GM23338 (cell line): ENCODE results near the gene CENPP. TPM values are rescaled to one million over a fixed set of nuclear protein-coding genes. Genes with fewer than 3 reads are reported as not detected.
A peak's percentile ranks its signal among the peaks of the same experiment; 100 is the strongest.

ENCODE experiments used
- ATAC-seq: fragments of 200-7000 bp; cut with Tn5 transposase; 3 replicates; pipeline ENCODE4 v1.9.1; 2020
- DNase-seq: peaks from one replicate; pipeline ENCODE4 v3.0.0-alpha.2; 2015; ENCODE audit warnings: low spot score
- H2AFZ ChIP-seq: fragments of 200-600 bp; sonication (generic); 2 replicates; pipeline ENCODE4 v1.8.0; 2016; ENCODE audit warnings: antibody characterized with exemption, mild to moderate bottlenecking, moderate library complexity
- H3F3A ChIP-seq: fragments of 200-600 bp; sonication (generic); replicated peaks from 2 replicates; pipeline ENCODE4 v1.8.0; 2017; ENCODE audit warnings: antibody characterized with exemption, mixed run types, low read depth
- H3K27ac ChIP-seq: fragments of 200-600 bp; sonication (generic); 2 replicates; pipeline ENCODE4 v1.6.1; 2016; ENCODE audit warnings: low read depth
- H3K27me3 ChIP-seq: fragments of 200-600 bp; sonication (generic); 2 replicates; pipeline ENCODE4 v1.8.0; 2016; ENCODE audit warnings: mild to moderate bottlenecking, mixed run types, moderate library complexity; ENCODE audit not compliant: insufficient read depth
- H3K36me3 ChIP-seq: fragments of 200-600 bp; sonication (generic); 2 replicates; pipeline ENCODE4 v1.8.0; 2016; ENCODE audit warnings: mild to moderate bottlenecking; ENCODE audit not compliant: insufficient read depth
- H3K4me1 ChIP-seq: fragments of 200-600 bp; sonication (generic); 2 replicates; pipeline ENCODE4 v1.8.0; 2016; ENCODE audit warnings: mild to moderate bottlenecking, moderate library complexity; ENCODE audit not compliant: insufficient read depth
- H3K4me2 ChIP-seq: fragments of 200-600 bp; sonication (generic); 2 replicates; pipeline ENCODE4 v1.7.1; 2017; ENCODE audit warnings: mixed run types
- H3K4me3 ChIP-seq: fragments of 200-600 bp; sonication (generic); 2 replicates; pipeline ENCODE4 v1.6.1; 2016; ENCODE audit warnings: mixed run types
- H3K79me2 ChIP-seq: fragments of 200-600 bp; sonication (generic); replicated peaks from 2 replicates; pipeline ENCODE4 v1.8.0; 2017; ENCODE audit warnings: mild to moderate bottlenecking; ENCODE audit not compliant: insufficient read depth
- H3K9me2 ChIP-seq: fragments of 200-600 bp; sonication (generic); 2 replicates; pipeline ENCODE4 v1.8.0; 2017; ENCODE audit not compliant: insufficient read depth
- H4K20me1 ChIP-seq: fragments of 200-600 bp; sonication (generic); replicated peaks from 2 replicates; pipeline ENCODE4 v1.8.0; 2017; ENCODE audit warnings: mild to moderate bottlenecking; ENCODE audit not compliant: insufficient read depth
- H3K27ac Mint-ChIP-seq: 2 replicates; pipeline ENCODE4 v1.8.0; 2020; ENCODE audit warnings: inconsistent platforms, mild to moderate bottlenecking, moderate library complexity, mixed read lengths
- H3K27me3 Mint-ChIP-seq: 3 replicates; pipeline ENCODE4 v1.8.0; 2022; ENCODE audit warnings: low read depth, mild to moderate bottlenecking, moderate library complexity, mixed read lengths, inconsistent platforms; ENCODE audit not compliant: insufficient read depth, poor library complexity
- H3K36me3 Mint-ChIP-seq: 3 replicates; pipeline ENCODE4 v1.8.0; 2021; ENCODE audit warnings: low read depth, mild to moderate bottlenecking, inconsistent platforms, moderate library complexity, mixed read lengths
- H3K4me1 Mint-ChIP-seq: 3 replicates; pipeline ENCODE4 v1.8.0; 2020; ENCODE audit warnings: mild to moderate bottlenecking, inconsistent platforms, mixed read lengths
- H3K4me3 Mint-ChIP-seq: 3 replicates; pipeline ENCODE4 v1.8.0; 2021; ENCODE audit warnings: moderate library complexity, mild to moderate bottlenecking, inconsistent platforms, mixed read lengths
- H3K9me3 Mint-ChIP-seq: 3 replicates; pipeline ENCODE4 v1.8.0; 2020; ENCODE audit warnings: moderate library complexity, mild to moderate bottlenecking, inconsistent platforms, mixed read lengths
- EZH2phosphoT487 ChIP-seq: fragments of 200-600 bp; sonication (generic); IDR thresholded peaks from one replicate; pipeline ENCODE4 v1.8.1; 2018; ENCODE audit warnings: antibody characterized with exemption; ENCODE audit not compliant: unreplicated experiment
- JUNB ChIP-seq: IDR thresholded peaks from one replicate; pipeline ENCODE4 v1.6.1; 2016; ENCODE audit warnings: antibody characterized with exemption; ENCODE audit not compliant: unreplicated experiment
- POLR2AphosphoS5 ChIP-seq: IDR thresholded peaks from 2 replicates; pipeline ENCODE4 v1.6.1; 2016; ENCODE audit warnings: antibody characterized with exemption, low read depth
- STAT1 ChIP-seq: IDR thresholded peaks from one replicate; pipeline ENCODE4 v1.6.1; 2016; ENCODE audit warnings: antibody characterized with exemption; ENCODE audit not compliant: unreplicated experiment
- ZNF114 ChIP-seq: fragments of 250-450 bp; sonication (Bioruptor Pico); IDR thresholded peaks from 2 replicates; pipeline ENCODE4 v1.5.0; 2020; ENCODE audit warnings: mild to moderate bottlenecking, moderate library complexity
- ZNF331 ChIP-seq: fragments of 250-450 bp; sonication (Bioruptor Pico); IDR thresholded peaks from 2 replicates; pipeline ENCODE4 v1.5.0; 2020; ENCODE audit warnings: low read depth, mild to moderate bottlenecking, moderate library complexity
- polyA plus RNA-seq: library from polyadenylated mRNA; unstranded; fragments of >200 nt; fragmentation: Nextera tagmentation; extraction: Ambion mirVana; gene quantifications from 2 replicates; pipeline ENCODE4 v1.2.1, GENCODE V29; 2016
- total RNA-seq: library from RNA; depleted of rRNA; stranded (reverse); fragments of >200 nt; shearing (Covaris generic); gene quantifications from 2 replicates; pipeline ENCODE4 v1.2.3, GENCODE V29; 2014
- TF ChIP-seq, protein P1 (sequence below): IDR thresholded peaks from 2 replicates; pipeline ENCODE4 v1.6.1; 2016; ENCODE audit warnings: antibody characterized with exemption
- TF ChIP-seq, protein P2 (sequence below): IDR thresholded peaks from one replicate; pipeline ENCODE4 v1.6.1; 2018; ENCODE audit warnings: antibody characterized with exemption; ENCODE audit not compliant: unreplicated experiment
- TF ChIP-seq, protein P3 (sequence below), 2 experiments: fragments of 200-600 bp in 1 of 2; sonication (generic) in 1 of 2; conservative IDR thresholded peaks; 2 replicates each; pipeline versions ENCODE4 v1.5.1 to v1.6.1; 2016 to 2017; ENCODE audit warnings: antibody characterized with exemption in 2 of 2, low read depth in 2 of 2, mild to moderate bottlenecking in 2 of 2, moderate library complexity in 1 of 2

CENPP gene
- total and polyA plus RNA-seq, 2 experiments from 2014 or later = 11.0 to 12.6 TPM

DNA sequence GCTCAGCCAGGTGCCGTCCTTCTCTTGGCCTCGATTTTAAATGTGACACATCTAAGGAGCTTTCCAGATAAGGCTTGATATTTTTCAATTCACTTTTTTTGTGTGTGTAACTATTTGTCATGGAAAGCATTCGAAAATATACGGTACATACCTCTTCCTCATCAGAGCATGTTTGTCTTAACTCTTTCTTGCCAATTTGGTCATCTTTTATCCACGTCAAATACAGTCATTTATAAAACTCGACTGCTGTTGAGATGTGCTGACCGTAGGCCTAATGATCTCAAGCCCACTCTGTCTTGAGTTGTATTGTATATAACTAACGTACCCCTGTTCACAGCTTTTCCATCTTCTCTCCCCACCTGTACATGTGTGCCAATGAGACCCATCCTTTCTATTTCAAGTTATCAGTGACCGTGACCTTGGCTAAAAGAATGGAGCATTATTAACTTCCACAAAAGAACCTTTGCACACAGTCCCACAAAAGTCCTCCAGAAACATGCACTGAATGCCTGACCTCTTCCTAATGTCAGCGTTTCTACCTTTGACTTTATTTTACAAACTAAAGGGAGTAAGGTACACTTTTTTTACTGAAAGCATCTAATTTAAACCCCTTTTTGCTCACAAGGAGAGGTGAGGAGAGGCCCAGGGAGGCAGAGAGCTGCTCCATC is 282.6 kb downstream of the CENPP start (continued):
- TF ChIP-seq, protein P1, sequence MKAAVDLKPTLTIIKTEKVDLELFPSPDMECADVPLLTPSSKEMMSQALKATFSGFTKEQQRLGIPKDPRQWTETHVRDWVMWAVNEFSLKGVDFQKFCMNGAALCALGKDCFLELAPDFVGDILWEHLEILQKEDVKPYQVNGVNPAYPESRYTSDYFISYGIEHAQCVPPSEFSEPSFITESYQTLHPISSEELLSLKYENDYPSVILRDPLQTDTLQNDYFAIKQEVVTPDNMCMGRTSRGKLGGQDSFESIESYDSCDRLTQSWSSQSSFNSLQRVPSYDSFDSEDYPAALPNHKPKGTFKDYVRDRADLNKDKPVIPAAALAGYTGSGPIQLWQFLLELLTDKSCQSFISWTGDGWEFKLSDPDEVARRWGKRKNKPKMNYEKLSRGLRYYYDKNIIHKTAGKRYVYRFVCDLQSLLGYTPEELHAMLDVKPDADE = no peak
- TF ChIP-seq JUNB (no peak), STAT1 (no peak), ZNF331 (no peak), ZNF114 (CRISPR knock-in tag) (no peak)
- TF ChIP-seq, protein P2, sequence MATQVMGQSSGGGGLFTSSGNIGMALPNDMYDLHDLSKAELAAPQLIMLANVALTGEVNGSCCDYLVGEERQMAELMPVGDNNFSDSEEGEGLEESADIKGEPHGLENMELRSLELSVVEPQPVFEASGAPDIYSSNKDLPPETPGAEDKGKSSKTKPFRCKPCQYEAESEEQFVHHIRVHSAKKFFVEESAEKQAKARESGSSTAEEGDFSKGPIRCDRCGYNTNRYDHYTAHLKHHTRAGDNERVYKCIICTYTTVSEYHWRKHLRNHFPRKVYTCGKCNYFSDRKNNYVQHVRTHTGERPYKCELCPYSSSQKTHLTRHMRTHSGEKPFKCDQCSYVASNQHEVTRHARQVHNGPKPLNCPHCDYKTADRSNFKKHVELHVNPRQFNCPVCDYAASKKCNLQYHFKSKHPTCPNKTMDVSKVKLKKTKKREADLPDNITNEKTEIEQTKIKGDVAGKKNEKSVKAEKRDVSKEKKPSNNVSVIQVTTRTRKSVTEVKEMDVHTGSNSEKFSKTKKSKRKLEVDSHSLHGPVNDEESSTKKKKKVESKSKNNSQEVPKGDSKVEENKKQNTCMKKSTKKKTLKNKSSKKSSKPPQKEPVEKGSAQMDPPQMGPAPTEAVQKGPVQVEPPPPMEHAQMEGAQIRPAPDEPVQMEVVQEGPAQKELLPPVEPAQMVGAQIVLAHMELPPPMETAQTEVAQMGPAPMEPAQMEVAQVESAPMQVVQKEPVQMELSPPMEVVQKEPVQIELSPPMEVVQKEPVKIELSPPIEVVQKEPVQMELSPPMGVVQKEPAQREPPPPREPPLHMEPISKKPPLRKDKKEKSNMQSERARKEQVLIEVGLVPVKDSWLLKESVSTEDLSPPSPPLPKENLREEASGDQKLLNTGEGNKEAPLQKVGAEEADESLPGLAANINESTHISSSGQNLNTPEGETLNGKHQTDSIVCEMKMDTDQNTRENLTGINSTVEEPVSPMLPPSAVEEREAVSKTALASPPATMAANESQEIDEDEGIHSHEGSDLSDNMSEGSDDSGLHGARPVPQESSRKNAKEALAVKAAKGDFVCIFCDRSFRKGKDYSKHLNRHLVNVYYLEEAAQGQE = no peak
- TF ChIP-seq, protein P3, sequence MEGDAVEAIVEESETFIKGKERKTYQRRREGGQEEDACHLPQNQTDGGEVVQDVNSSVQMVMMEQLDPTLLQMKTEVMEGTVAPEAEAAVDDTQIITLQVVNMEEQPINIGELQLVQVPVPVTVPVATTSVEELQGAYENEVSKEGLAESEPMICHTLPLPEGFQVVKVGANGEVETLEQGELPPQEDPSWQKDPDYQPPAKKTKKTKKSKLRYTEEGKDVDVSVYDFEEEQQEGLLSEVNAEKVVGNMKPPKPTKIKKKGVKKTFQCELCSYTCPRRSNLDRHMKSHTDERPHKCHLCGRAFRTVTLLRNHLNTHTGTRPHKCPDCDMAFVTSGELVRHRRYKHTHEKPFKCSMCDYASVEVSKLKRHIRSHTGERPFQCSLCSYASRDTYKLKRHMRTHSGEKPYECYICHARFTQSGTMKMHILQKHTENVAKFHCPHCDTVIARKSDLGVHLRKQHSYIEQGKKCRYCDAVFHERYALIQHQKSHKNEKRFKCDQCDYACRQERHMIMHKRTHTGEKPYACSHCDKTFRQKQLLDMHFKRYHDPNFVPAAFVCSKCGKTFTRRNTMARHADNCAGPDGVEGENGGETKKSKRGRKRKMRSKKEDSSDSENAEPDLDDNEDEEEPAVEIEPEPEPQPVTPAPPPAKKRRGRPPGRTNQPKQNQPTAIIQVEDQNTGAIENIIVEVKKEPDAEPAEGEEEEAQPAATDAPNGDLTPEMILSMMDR (conservative IDR thresholded peaks at IDR 0.05; ENCODE audit: low read depth in 2 of 2) = no peak

DNA sequence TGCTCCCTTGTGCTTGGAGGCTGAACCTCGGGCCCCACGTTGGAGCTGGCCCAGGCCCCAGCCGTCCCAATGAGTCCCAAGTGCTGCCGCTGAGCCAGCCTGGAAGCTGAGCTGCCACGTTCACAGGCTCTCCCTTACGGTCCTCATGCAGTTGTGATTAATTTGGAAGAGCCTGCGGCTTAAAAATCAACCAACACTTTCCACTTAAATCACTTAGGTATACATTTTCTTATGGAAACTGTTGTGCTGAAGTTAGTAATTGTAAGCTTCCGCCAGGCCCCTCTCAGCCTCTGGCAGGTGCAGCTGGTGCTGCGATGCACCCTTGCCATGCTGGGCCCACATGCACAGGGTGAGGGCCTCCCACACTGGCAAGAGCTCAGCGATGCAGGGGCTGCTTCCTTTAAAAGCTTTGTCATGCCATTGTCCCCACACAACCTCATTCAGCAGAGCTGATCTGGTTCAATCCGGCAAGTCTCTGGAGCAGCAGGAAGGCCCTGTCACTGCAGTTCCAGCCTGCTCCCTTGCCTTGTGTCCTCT is 283.2 kb downstream of the CENPP start:
- Histone ChIP-seq H2AFZ (no peak overlapping the region), H3K4me3 (no peak overlapping the region), H3K79me2 (no peaks in the 10 kb centered on the region), H3K4me1 (no peaks in the 10 kb centered on the region), H3K27ac (0 out of 2 replicates have a peak overlapping the region, but pooled peaks have one; percentile 45), H3F3A (no peaks in the 10 kb centered on the region), H3K9me2 (no peaks in the 10 kb centered on the region; the same call in 1 of the 2 replicates), H4K20me1 (no peaks in the 10 kb centered on the region), H3K4me2 (no peak overlapping the region), H3K27me3 (no peaks in the 10 kb centered on the region), H3K36me3 (peaks cover 5% of the 10 kb centered on the region; the same call in 1 of the 2 replicates)
- Mint-ChIP-seq H3K9me3 (peaks cover 14% of the 10 kb centered on the region), H3K4me1 (no peaks in the 10 kb centered on the region), H3K36me3 (peaks cover 15% of the 10 kb centered on the region), H3K27ac (peak overlapping the region; percentile 40), H3K27me3 (peaks cover 3% of the 10 kb centered on the region), H3K4me3 (no peak overlapping the region)
- ATAC-seq (peak; percentile 75), DNase-seq (peak; percentile 24)
- TF ChIP-seq ZNF331 = no peak
- TF ChIP-seq, protein P2 = no peak
- TF ChIP-seq STAT1 = no peak
- TF ChIP-seq, protein P3 (conservative IDR thresholded peaks at IDR 0.05; ENCODE audit: low read depth in 2 of 2) = no peak
- TF ChIP-seq, protein P1 = no peak
- TF ChIP-seq EZH2phosphoT487 = no peak
- no peak for TF ChIP-seq JUNB
- no peak for TF ChIP-seq POLR2AphosphoS5
- no peak for TF ChIP-seq ZNF114 (CRISPR knock-in tag)
